ENCODE results near the gene SND1. TPM values are rescaled to one million over a fixed set of nuclear protein-coding genes. Genes with fewer than 3 reads are reported as not detected.

SND1 gene
- total RNA-seq, 4 donors from 2014 or later, result 62.0 to 89.4 (median 82.1) TPM

DNA sequence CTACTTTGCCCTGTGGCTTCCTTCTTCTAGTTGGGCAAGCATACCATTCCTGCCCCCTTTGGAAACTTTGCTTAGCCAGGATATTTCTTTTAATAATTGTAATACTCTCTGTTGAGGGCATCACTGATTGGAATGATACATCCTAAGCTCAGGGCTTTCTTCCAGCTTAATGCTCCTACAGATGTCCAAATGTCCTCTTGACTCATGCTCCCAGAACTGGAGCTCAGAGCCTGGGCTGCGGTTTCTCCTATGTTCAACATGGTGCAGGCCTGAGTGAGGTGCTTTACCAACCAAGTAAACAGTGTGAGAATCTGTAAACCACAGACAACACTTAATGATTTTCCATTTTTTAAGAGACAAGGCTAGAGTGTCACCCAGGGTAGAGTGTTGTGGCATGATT lies 270.7 kb downstream of the SND1 start:
- intact Hi-C loops (cut with DNase I; ENCODE audit: low total_unique reads), result no loop called here
- WGBS, 2 donors, result 93 to 95% methylated on average over 1 of the region's 1 CpG
- H3K4me3 ChIP-seq (ENCODE audit: low read depth, poor library complexity, severe bottlenecking), result no peak overlapping the region
- TF ChIP-seq, protein P1, sequence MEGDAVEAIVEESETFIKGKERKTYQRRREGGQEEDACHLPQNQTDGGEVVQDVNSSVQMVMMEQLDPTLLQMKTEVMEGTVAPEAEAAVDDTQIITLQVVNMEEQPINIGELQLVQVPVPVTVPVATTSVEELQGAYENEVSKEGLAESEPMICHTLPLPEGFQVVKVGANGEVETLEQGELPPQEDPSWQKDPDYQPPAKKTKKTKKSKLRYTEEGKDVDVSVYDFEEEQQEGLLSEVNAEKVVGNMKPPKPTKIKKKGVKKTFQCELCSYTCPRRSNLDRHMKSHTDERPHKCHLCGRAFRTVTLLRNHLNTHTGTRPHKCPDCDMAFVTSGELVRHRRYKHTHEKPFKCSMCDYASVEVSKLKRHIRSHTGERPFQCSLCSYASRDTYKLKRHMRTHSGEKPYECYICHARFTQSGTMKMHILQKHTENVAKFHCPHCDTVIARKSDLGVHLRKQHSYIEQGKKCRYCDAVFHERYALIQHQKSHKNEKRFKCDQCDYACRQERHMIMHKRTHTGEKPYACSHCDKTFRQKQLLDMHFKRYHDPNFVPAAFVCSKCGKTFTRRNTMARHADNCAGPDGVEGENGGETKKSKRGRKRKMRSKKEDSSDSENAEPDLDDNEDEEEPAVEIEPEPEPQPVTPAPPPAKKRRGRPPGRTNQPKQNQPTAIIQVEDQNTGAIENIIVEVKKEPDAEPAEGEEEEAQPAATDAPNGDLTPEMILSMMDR (IDR thresholded peaks at IDR 0.05), result no peak
- no peak for TF ChIP-seq POLR2A (IDR thresholded peaks at IDR 0.05)
- no peak for DNase-seq (ENCODE audit: low spot score in 2 of 2)

DNA sequence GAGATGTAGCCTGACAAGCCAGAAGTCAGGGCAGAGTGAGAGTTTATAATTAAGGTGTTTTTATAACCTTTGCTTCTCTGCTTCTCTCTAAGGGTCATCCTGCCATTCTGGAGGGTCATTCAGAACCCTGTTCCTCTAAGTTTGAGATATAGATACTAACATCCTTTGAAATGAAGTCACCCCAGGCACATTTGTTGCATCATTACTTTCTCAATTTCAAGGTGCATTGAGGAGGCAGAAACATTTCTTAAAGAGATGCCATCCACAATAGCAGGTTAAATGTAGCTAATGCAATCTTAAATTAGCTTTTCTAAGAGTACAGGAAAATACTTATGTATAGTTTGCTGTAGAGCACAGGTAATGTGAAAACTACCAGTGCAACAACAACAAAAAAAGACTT lies 272.9 kb downstream of the SND1 start:
- no peak for TF ChIP-seq POLR2A (IDR thresholded peaks at IDR 0.05)
- TF ChIP-seq, protein P1 (IDR thresholded peaks at IDR 0.05), result no peak
- intact Hi-C loops (cut with DNase I; ENCODE audit: low total_unique reads), result no loop called here
- DNase-seq (ENCODE audit: low spot score in 2 of 2), result no peak
- H3K4me3 ChIP-seq (ENCODE audit: low read depth, poor library complexity, severe bottlenecking), result no peak overlapping the region

DNA sequence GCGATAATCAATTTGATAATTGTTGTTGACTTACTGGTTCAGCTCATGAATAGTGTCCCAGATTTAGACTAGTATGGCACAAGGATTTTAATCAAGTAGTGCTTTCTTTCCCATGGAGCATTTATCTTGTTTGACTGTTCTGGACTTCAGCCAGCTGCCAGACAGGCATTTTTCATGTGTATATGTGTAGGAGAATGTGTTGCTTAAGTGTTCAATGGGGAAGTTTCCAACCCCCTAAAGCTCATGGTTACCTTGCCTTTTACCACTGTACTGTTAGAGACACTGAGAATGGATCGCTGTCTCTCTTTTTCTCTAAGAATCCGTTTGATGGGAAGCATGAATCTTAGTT lies 275.3 kb downstream of the SND1 start:
- no peak for TF ChIP-seq POLR2A (IDR thresholded peaks at IDR 0.05)
- TF ChIP-seq, protein P1 (IDR thresholded peaks at IDR 0.05), result no peak
- H3K4me3 ChIP-seq (ENCODE audit: low read depth, poor library complexity, severe bottlenecking), result no peak overlapping the region
- WGBS, 2 donors, result 76 to 77% methylated on average over 3 of the region's 3 CpGs
- intact Hi-C loops (cut with DNase I; ENCODE audit: low total_unique reads), result no loop called here
- DNase-seq (ENCODE audit: low spot score in 2 of 2), result no peak

DNA sequence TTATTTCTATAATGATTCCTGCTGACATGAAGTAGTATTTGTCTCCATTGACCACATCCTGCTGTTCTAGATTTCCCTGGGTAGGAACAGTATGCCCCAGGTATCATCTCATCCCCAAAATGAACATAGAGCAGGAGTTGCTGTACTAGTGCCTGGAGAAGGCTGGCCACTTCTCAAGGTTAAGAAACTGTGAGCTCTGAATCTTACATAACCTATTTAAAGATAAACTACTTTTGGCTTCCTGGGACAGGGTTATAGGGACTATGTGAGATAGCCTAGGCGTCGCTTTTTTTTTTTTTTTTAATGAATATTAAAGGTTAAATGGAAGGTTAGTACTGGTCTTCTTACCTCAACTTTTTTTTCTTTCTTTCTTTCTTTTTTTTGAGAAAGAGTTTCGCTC lies 276.2 kb downstream of the SND1 start:
- no peak for TF ChIP-seq POLR2A (IDR thresholded peaks at IDR 0.05)
- TF ChIP-seq, protein P1 (IDR thresholded peaks at IDR 0.05), result no peak
- WGBS, 2 donors, result 93 to 97% methylated on average over 3 of the region's 3 CpGs
- no peak overlapping the region for H3K4me3 ChIP-seq (ENCODE audit: low read depth, poor library complexity, severe bottlenecking)
- intact Hi-C loops (cut with DNase I; ENCODE audit: low total_unique reads), result no loop called here
- no peak for DNase-seq (ENCODE audit: low spot score in 2 of 2)

DNA sequence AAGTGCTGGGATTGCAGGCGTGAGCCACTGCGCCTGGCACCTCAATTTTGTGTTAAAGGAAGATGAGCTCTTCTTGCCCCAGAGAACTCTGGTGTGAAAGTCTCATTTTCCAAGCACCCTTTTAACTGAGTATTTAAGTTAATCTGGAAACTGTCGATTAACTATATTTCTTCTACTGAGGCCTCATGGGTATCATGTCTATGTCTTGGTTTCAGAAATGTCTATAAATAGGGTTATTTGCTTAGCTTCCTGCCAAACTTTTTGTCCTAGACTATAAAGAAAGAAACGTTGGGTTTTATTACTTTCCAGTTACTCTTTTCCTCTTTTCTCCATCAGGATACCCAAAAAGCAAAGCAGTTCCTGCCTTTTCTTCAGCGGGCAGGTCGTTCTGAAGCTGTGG lies 276.9 kb downstream of the SND1 start:
- no peak overlapping the region for H3K4me3 ChIP-seq (ENCODE audit: low read depth, poor library complexity, severe bottlenecking)
- no peak for DNase-seq (ENCODE audit: low spot score in 2 of 2)
- 83 to 87% methylated on average over 6 of the region's 6 CpGs for WGBS, 2 donors
- TF ChIP-seq, protein P1 (IDR thresholded peaks at IDR 0.05), result no peak
- no peak for TF ChIP-seq POLR2A (IDR thresholded peaks at IDR 0.05)
- intact Hi-C loops (cut with DNase I; ENCODE audit: low total_unique reads), result no loop called here
